B cell (primary cell): ENCODE data around the gene CRYAA. TPM values are rescaled to one million over a fixed set of nuclear protein-coding genes. Genes with fewer than 3 reads are reported as not detected.

Experiments
- ATAC-seq: fragments of 200-7000 bp; cut with Tn5 transposase; one replicate; pipeline ENCODE4 v1.10.0; 2021; ENCODE audit warnings: low read depth, mild to moderate bottlenecking, moderate number of reproducible peaks, moderate library complexity
- CTCF ChIA-PET: fragments of 350-600 bp; sonication (Branson Sonifier 250); formaldehyde crosslinking; loops from one replicate; lab custom pipeline; 2021; ENCODE audit warnings: antibody characterized with exemption, inconsistent platforms; lab: Charles Lee
- POLR2A ChIA-PET: fragments of 350-600 bp; sonication (Branson Sonifier 250); formaldehyde crosslinking; loops from one replicate; lab custom pipeline; 2021; ENCODE audit warnings: antibody characterized with exemption; lab: Charles Lee
- DNase-seq: peaks from one replicate; pipeline ENCODE4 v3.0.0; 2013
- H2AFZ ChIP-seq: 2 replicates; pipeline ENCODE4 v1.6.1; 2012; ENCODE audit warnings: mild to moderate bottlenecking, low read depth, low read length; ENCODE audit not compliant: insufficient read depth, poor library complexity, severe bottlenecking
- H3K27ac ChIP-seq, 2 donors: 1 replicate in 1 of 2; 2 replicates in 1 of 2; pipeline ENCODE4 v1.5.1; 2012 to 2013; ENCODE audit warnings: low read length in 2 of 2, mild to moderate bottlenecking in 2 of 2, moderate library complexity in 1 of 2
- H3K27me3 ChIP-seq, 4 experiments: fragments of 200-600 bp in 1 of 4; sonication (generic) in 1 of 4; replicated peaks in 1 of 4; 1 replicate in 2 of 4; 2 replicates in 2 of 4; pipeline versions ENCODE4 v1.6.1 to v1.7.0; 2013 to 2016; ENCODE audit warnings: low read length in 3 of 4, mild to moderate bottlenecking in 2 of 4, mixed read lengths in 1 of 4, moderate library complexity in 1 of 4; ENCODE audit not compliant: insufficient read depth in 4 of 4, control insufficient read depth in 3 of 4; ENCODE audit errors: control extremely low read depth in 1 of 4
- H3K36me3 ChIP-seq, 2 experiments: replicated peaks in 1 of 2; 1 replicate in 1 of 2; 2 replicates in 1 of 2; pipeline versions ENCODE4 v1.6.1 to v1.7.1; 2013; ENCODE audit warnings: low read length in 1 of 2; ENCODE audit not compliant: insufficient read depth in 2 of 2, control insufficient read depth in 1 of 2; ENCODE audit errors: control extremely low read depth in 1 of 2, extremely low read depth in 1 of 2
- H3K4me1 ChIP-seq, 2 donors: fragments of 200-600 bp in 1 of 2; sonication (generic) in 1 of 2; 1 replicate in 1 of 2; 2 replicates in 1 of 2; pipeline versions ENCODE4 v1.5.1 to v1.6.1; 2013 to 2017; ENCODE audit warnings: low read length in 2 of 2; ENCODE audit not compliant: control insufficient read depth in 2 of 2, insufficient read depth in 2 of 2
- H3K4me2 ChIP-seq: replicated peaks from 2 replicates; pipeline ENCODE3; 2012; ENCODE audit warnings: mild to moderate bottlenecking, low read depth, low read length; ENCODE audit not compliant: poor library complexity, severe bottlenecking
- H3K4me3 ChIP-seq, 5 experiments: fragments of 200-600 bp in 1 of 5; sonication (generic) in 1 of 5; 1 replicate in 3 of 5; 2 replicates in 2 of 5; pipeline versions ENCODE4 v1.5.1 to v1.7.0; 2011 to 2016; ENCODE audit warnings: low read length in 4 of 5, mild to moderate bottlenecking in 4 of 5, low read depth in 2 of 5, control low read depth in 1 of 5, moderate library complexity in 1 of 5; ENCODE audit not compliant: insufficient read depth in 1 of 5; ENCODE audit errors: control extremely low read depth in 1 of 5, extremely low read depth in 1 of 5
- H3K79me2 ChIP-seq: fragments of 200-600 bp; sonication (generic); one replicate; pipeline ENCODE4 v1.6.0; 2016; ENCODE audit warnings: low read length; ENCODE audit not compliant: control insufficient read depth, insufficient read depth
- H3K9ac ChIP-seq: fragments of 200-600 bp; sonication (generic); 2 replicates; pipeline ENCODE4 v1.6.1; 2017; ENCODE audit warnings: mild to moderate bottlenecking, low read length, moderate library complexity
- H3K9me3 ChIP-seq, 3 donors: one replicate each; pipeline versions ENCODE4 v1.6.1 to v1.7.1; 2013; ENCODE audit warnings: low read length in 2 of 3; ENCODE audit not compliant: control insufficient read depth in 2 of 3, insufficient read depth in 1 of 3; ENCODE audit errors: control extremely low read depth in 1 of 3
- H4K20me1 ChIP-seq: 2 replicates; pipeline ENCODE4 v1.6.0; 2012; ENCODE audit warnings: mild to moderate bottlenecking, low read length; ENCODE audit not compliant: insufficient read depth, control insufficient read depth, poor library complexity, severe bottlenecking
- H3K27ac Mint-ChIP-seq: one replicate; pipeline ENCODE4 v1.8.0; 2021; ENCODE audit warnings: mixed read lengths
- H3K27me3 Mint-ChIP-seq: one replicate; pipeline ENCODE4 v1.8.0; 2021; ENCODE audit warnings: mixed read lengths
- H3K4me1 Mint-ChIP-seq: one replicate; pipeline ENCODE4 v1.8.0; 2021; ENCODE audit warnings: mixed read lengths
- H3K4me3 Mint-ChIP-seq: one replicate; pipeline ENCODE4 v1.8.0; 2021; ENCODE audit warnings: mixed read lengths
- H3K9me3 Mint-ChIP-seq: one replicate; pipeline ENCODE4 v1.8.0; 2022; ENCODE audit warnings: mixed read lengths; ENCODE audit not compliant: insufficient read depth
- CTCF ChIP-seq: fragments of 200-600 bp; IDR thresholded peaks from one replicate; pipeline ENCODE4 v1.8.0; 2022; ENCODE audit warnings: antibody characterized with exemption, mild to moderate bottlenecking
- EZH2 ChIP-seq: IDR thresholded peaks from 2 replicates; pipeline ENCODE4 v1.6.1; 2012; ENCODE audit warnings: borderline replicate concordance, low read depth, mild to moderate bottlenecking, moderate library complexity, low read length; ENCODE audit not compliant: insufficient read depth, poor library complexity, severe bottlenecking
- WGBS: methylation state at CpG from one replicate; pipeline ENCODE4 v1.1.5; 2013; ENCODE audit warnings: missing lambda C conversion rate; ENCODE audit not compliant: insufficient coverage; 5-methylcytosine and 5-hydroxymethylcytosine counted together
- intact Hi-C: fragments of 100-400 bp; cut with micrococcal nuclease; formaldehyde crosslinking; loops from one replicate; pipeline ENCODE4 v1.10.0; 2022
- polyA plus RNA-seq: library from polyadenylated mRNA; depleted of rRNA; stranded (reverse); fragments of >200 nt; gene quantifications from 2 replicates; pipeline ENCODE4 v1.2.3, GENCODE V29; 2012
- total RNA-seq, 2 donors: library from RNA; stranded (reverse); fragments of 120-200 nt in 1 of 2; gene quantifications; 1 replicate in 1 of 2; 2 replicates in 1 of 2; pipeline versions ENCODE4 v1.2.3 to v1.2.4, GENCODE V29; 2013 to 2022

The CRYAA gene
- total and polyA plus RNA-seq, 2 donors (not counting 1 experiment from before 2014, with no cell fraction given) = not detected

DNA sequence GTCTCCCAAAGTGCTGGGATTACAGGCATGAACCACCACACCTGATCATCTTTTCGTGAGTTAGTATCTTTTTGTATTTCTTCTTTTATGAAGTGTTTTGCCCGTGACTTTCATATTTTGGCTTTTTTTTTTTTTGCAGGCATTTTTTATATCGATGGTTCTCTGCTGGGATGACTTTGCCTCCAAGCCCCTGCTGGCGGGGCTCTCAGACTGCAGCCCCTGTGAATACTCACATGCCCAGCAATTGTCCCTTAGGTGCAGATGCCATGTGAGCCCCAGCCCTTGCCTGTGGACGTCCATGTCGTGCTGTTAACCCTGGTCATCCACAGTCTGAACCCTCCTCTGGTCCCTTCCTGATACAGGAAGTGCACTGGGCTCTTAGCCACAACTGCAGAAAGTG lies 21.7 kb downstream of the CRYAA start:
- ATAC-seq = no peak
- intact Hi-C loops = no loop called here
- CTCF ChIA-PET = no interaction called here

DNA sequence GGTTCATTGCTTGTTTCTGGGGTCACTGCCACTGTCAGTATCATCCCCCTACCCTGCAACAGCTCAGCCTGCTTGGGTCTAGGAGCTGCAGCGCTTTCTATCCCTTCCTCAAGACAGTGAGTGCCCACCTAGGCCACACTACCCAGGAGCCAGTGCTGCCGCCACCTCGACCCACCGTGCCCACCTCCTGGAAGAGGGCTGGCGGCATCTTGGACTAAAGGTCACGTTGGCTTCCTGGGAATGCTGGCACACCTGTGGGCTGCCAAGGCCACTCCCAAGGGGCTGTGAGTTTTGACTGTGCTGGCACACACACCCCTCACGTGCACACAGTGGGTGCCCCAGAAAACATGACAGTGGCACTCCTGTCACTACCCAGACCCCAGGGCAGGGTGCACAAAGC lies 22.1 kb downstream of the CRYAA start:
- Mint-ChIP-seq H3K27ac (no peak overlapping the region), H3K27me3 (peaks cover 32% of the 10 kb centered on the region), H3K4me3 (no peak overlapping the region), H3K4me1 (peaks cover 41% of the 10 kb centered on the region), H3K9me3 (no peaks in the 10 kb centered on the region)
- Histone ChIP-seq H4K20me1 (no peaks in the 10 kb centered on the region), H3K36me3 (no peaks in the 10 kb centered on the region), H3K9ac (no peak overlapping the region), H3K79me2 (no peaks in the 10 kb centered on the region), H3K4me3 (no peak overlapping the region), H3K9me3 (peaks cover 0 to 12% (median 0%) of the 10 kb centered on the region in 3 donors), H3K27ac (no peak overlapping the region), H3K27me3 (peaks cover 0 to 14% (median 6%) of the 10 kb centered on the region in 4 experiments), H3K4me2 (no peak overlapping the region), H3K4me1 (peaks cover 20 to 39% of the 10 kb centered on the region in 2 donors), H2AFZ (no peak overlapping the region)
- ATAC-seq (no peak), DNase-seq (no peak)
- CTCF ChIA-PET = no interaction called here
- 89% methylated on average over 7 of the region's 7 CpGs for WGBS
- no peak for TF ChIP-seq CTCF
- TF ChIP-seq EZH2 = no peak
- intact Hi-C loops = no loop called here
- POLR2A ChIA-PET = no interaction called here

More for the DNA sequence above, 21.7 kb downstream of the CRYAA start:
- Histone ChIP-seq H3K27me3 (peaks cover 0 to 14% (median 6%) of the 10 kb centered on the region in 4 experiments), H4K20me1 (no peaks in the 10 kb centered on the region), H2AFZ (no peak overlapping the region), H3K27ac (no peak overlapping the region), H3K4me1 (peaks cover 20 to 39% of the 10 kb centered on the region in 2 donors), H3K4me2 (no peak overlapping the region), H3K36me3 (no peaks in the 10 kb centered on the region), H3K4me3 (no peak overlapping the region), H3K9me3 (peaks cover 0 to 12% (median 0%) of the 10 kb centered on the region in 3 donors), H3K79me2 (no peaks in the 10 kb centered on the region), H3K9ac (no peak overlapping the region)
- H3K27me3 Mint-ChIP-seq = peaks cover 28% of the 10 kb centered on the region
- no peak for TF ChIP-seq EZH2
- TF ChIP-seq CTCF = no peak
- H3K27ac Mint-ChIP-seq = no peak overlapping the region
- POLR2A ChIA-PET = no interaction called here
- peaks cover 41% of the 10 kb centered on the region for H3K4me1 Mint-ChIP-seq
- H3K4me3 Mint-ChIP-seq = no peak overlapping the region
- H3K9me3 Mint-ChIP-seq = no peaks in the 10 kb centered on the region
- 88% methylated on average over 4 of the region's 6 CpGs for WGBS
- no peak for DNase-seq
